H1 (cell line): Measurements from ENCODE around the gene EPG5. TPM values are rescaled to one million over a fixed set of nuclear protein-coding genes. Genes with fewer than 3 reads are reported as not detected.

Experiments
- CTCF ChIA-PET: fragments of 300-600 bp; sonication (Branson Sonifier 250); formaldehyde crosslinking; loops from one replicate; lab custom pipeline; 2021; ENCODE audit not compliant: partially characterized antibody; lab: Charles Lee
- POLR2A ChIA-PET: fragments of 300-600 bp; sonication (Branson Sonifier 250); formaldehyde crosslinking; loops from one replicate; lab custom pipeline; 2021; ENCODE audit warnings: inconsistent platforms; ENCODE audit not compliant: partially characterized antibody; lab: Charles Lee
- DNase-seq, 2 experiments: peaks; one replicate each; pipeline versions ENCODE4 v3.0.0 to v3.0.0-alpha.2; 2010 to 2022; ENCODE audit warnings: low spot score in 2 of 2, low read depth in 1 of 2, mixed read lengths in 1 of 2
- FAIRE-seq: peaks from 2 replicates; lab custom pipeline; 2011; peaks lifted over from hg19 to GRCh38; lab: Jason Lieb, UNC
- H2AFZ ChIP-seq: 2 replicates; pipeline ENCODE4 v1.8.1; 2012; ENCODE audit warnings: low read length, inconsistent platforms
- H2AK5ac ChIP-seq: 2 replicates; pipeline ENCODE4 v1.6.1; 2013; ENCODE audit warnings: low read depth, low read length
- H2BK120ac ChIP-seq: replicated peaks from 2 replicates; pipeline ENCODE3; 2013; ENCODE audit warnings: low read depth, low read length, inconsistent platforms
- H2BK12ac ChIP-seq: 2 replicates; pipeline ENCODE4 v1.6.1; 2013; ENCODE audit warnings: low read depth, low read length
- H2BK15ac ChIP-seq: 2 replicates; pipeline ENCODE4 v1.6.1; 2013; ENCODE audit warnings: low read length
- H2BK20ac ChIP-seq: 2 replicates; pipeline ENCODE4 v1.6.1; 2013; ENCODE audit warnings: low read length
- H2BK5ac ChIP-seq: 2 replicates; pipeline ENCODE4 v1.6.1; 2013; ENCODE audit warnings: low read depth, low read length
- H3K14ac ChIP-seq: 2 replicates; pipeline ENCODE4 v1.6.1; 2013; ENCODE audit warnings: inconsistent platforms; ENCODE audit not compliant: insufficient read length
- H3K18ac ChIP-seq: 2 replicates; pipeline ENCODE4 v1.6.1; 2013; ENCODE audit warnings: low read length; ENCODE audit errors: extremely low read depth
- H3K23ac ChIP-seq: 2 replicates; pipeline ENCODE4 v1.6.1; 2013; ENCODE audit warnings: inconsistent platforms; ENCODE audit not compliant: insufficient read length
- H3K23me2 ChIP-seq: 2 replicates; pipeline ENCODE4 v1.6.1; 2013; ENCODE audit warnings: low read depth, low read length
- H3K27ac ChIP-seq: 2 replicates; pipeline ENCODE4 v1.6.1; 2011; ENCODE audit warnings: low read depth, low read length, inconsistent platforms
- H3K27me3 ChIP-seq, 4 experiments: replicated peaks in 1 of 4; 1 replicate in 1 of 4; 2 replicates in 3 of 4; pipeline versions ENCODE4 v1.6.1 to v1.8.1; 2011 to 2013; ENCODE audit warnings: low read length in 3 of 4, mild to moderate bottlenecking in 3 of 4, inconsistent platforms in 2 of 4, mixed read lengths in 2 of 4, moderate library complexity in 1 of 4; ENCODE audit not compliant: control insufficient read depth in 3 of 4, insufficient read depth in 3 of 4; ENCODE audit errors: extremely low read depth in 1 of 4
- H3K36me3 ChIP-seq, 4 experiments: 2 replicates each; pipeline versions ENCODE4 v1.6.1 to v1.8.1; 2011 to 2013; ENCODE audit warnings: mild to moderate bottlenecking in 4 of 4, low read length in 3 of 4, moderate library complexity in 2 of 4, control low read depth in 1 of 4, inconsistent platforms in 1 of 4; ENCODE audit not compliant: insufficient read depth in 4 of 4, control insufficient read depth in 2 of 4
- H3K4ac ChIP-seq: replicated peaks from 2 replicates; pipeline ENCODE3; 2013; ENCODE audit warnings: low read length, low read depth, mixed read lengths, inconsistent platforms; ENCODE audit not compliant: insufficient read length
- H3K4me1 ChIP-seq, 4 experiments: replicated peaks in 1 of 4; 1 replicate in 1 of 4; 2 replicates in 3 of 4; pipeline versions ENCODE4 v1.6.1 to v1.8.1; 2011 to 2013; ENCODE audit warnings: low read length in 3 of 4, inconsistent platforms in 2 of 4, mixed read lengths in 1 of 4; ENCODE audit not compliant: insufficient read depth in 4 of 4, control insufficient read depth in 3 of 4
- H3K4me2 ChIP-seq, 2 experiments: 2 replicates each; pipeline versions ENCODE4 v1.6.1 to v1.8.1; 2011 to 2013; ENCODE audit warnings: low read depth in 2 of 2, low read length in 2 of 2, control low read depth in 1 of 2, inconsistent platforms in 1 of 2, mild to moderate bottlenecking in 1 of 2; ENCODE audit not compliant: insufficient read depth in 1 of 2
- H3K4me3 ChIP-seq, 4 experiments: fragments of 200-600, 300-600 bp in 1 of 4; sonication (generic), shearing (Covaris generic), sonication (Bioruptor Twin) in 1 of 4; 2 replicates each; pipeline versions ENCODE4 v1.5.1 to v1.8.1; 2011 to 2016; ENCODE audit warnings: low read length in 4 of 4, low read depth in 3 of 4, control low read depth in 2 of 4, inconsistent platforms in 2 of 4, mild to moderate bottlenecking in 2 of 4, mixed read lengths in 1 of 4, moderate library complexity in 1 of 4; ENCODE audit not compliant: insufficient read depth in 2 of 4; ENCODE audit errors: extremely low read depth in 1 of 4
- H3K56ac ChIP-seq: replicated peaks from 2 replicates; pipeline ENCODE3; 2013; ENCODE audit warnings: low read depth, mild to moderate bottlenecking, mixed read lengths, low read length, inconsistent platforms; ENCODE audit not compliant: insufficient read length
- H3K79me1 ChIP-seq: 2 replicates; pipeline ENCODE4 v1.6.1; 2013; ENCODE audit warnings: low read depth, low read length, control low read depth
- H3K79me2 ChIP-seq, 2 experiments: 2 replicates each; pipeline versions ENCODE4 v1.6.1 to v1.8.1; 2012 to 2013; ENCODE audit warnings: low read length in 2 of 2, mild to moderate bottlenecking in 2 of 2, inconsistent platforms in 1 of 2; ENCODE audit not compliant: insufficient read depth in 2 of 2, control insufficient read depth in 1 of 2
- H3K9ac ChIP-seq, 4 experiments: replicated peaks in 1 of 4; 1 replicate in 1 of 4; 2 replicates in 3 of 4; pipeline versions ENCODE4 v1.6.1 to v1.8.1; 2011 to 2013; ENCODE audit warnings: low read depth in 3 of 4, low read length in 3 of 4, control low read depth in 2 of 4, mild to moderate bottlenecking in 2 of 4, moderate library complexity in 2 of 4, inconsistent platforms in 1 of 4; ENCODE audit errors: extremely low read depth in 1 of 4
- H3K9me3 ChIP-seq, 2 experiments: 2 replicates each; pipeline versions ENCODE4 v1.6.1 to v1.8.1; 2012 to 2013; ENCODE audit warnings: mild to moderate bottlenecking in 2 of 2, moderate library complexity in 2 of 2, control low read depth in 1 of 2, inconsistent platforms in 1 of 2, low read depth in 1 of 2, low read length in 1 of 2, mixed read lengths in 1 of 2; ENCODE audit not compliant: insufficient read depth in 2 of 2
- H4K20me1 ChIP-seq, 2 experiments: replicated peaks in 1 of 2; 2 replicates each; pipeline versions ENCODE3 to v1.8.1; 2011 to 2013; ENCODE audit warnings: inconsistent platforms in 2 of 2, low read length in 2 of 2, mild to moderate bottlenecking in 1 of 2; ENCODE audit not compliant: insufficient read depth in 2 of 2, control insufficient read depth in 1 of 2
- H4K5ac ChIP-seq: 2 replicates; pipeline ENCODE4 v1.6.1; 2013; ENCODE audit warnings: low read length, low read depth, mixed read lengths, inconsistent platforms; ENCODE audit not compliant: insufficient read length
- H4K8ac ChIP-seq: 2 replicates; pipeline ENCODE4 v1.8.0; 2013; ENCODE audit warnings: mild to moderate bottlenecking, moderate library complexity, low read length, inconsistent platforms; ENCODE audit not compliant: insufficient read depth; ENCODE audit errors: extremely low read depth
- H4K91ac ChIP-seq: replicated peaks from 2 replicates; pipeline ENCODE3; 2013; ENCODE audit warnings: low read length, mixed read lengths, inconsistent platforms; ENCODE audit not compliant: insufficient read length
- CBX5 ChIP-seq: fragments of 300-800, 300-1000 bp; sonication (generic); IDR thresholded peaks from 2 replicates; pipeline ENCODE4 v1.7.1; 2016; ENCODE audit warnings: antibody characterized with exemption, low read length, low read depth
- E2F6 ChIP-seq: IDR thresholded peaks from 2 replicates; pipeline ENCODE4 v1.6.1; 2012; ENCODE audit warnings: inconsistent platforms
- FOSL1 ChIP-seq: IDR thresholded peaks from 2 replicates; pipeline ENCODE4 v1.6.1; 2011; ENCODE audit warnings: mild to moderate bottlenecking, low read depth, low read length, moderate library complexity; ENCODE audit not compliant: insufficient read depth
- HDAC2 ChIP-seq, 2 experiments: fragments of 300-600 bp in 1 of 2; sonication (generic) in 1 of 2; IDR thresholded peaks; 2 replicates each; pipeline ENCODE4 v1.6.1; 2011 to 2012; ENCODE audit warnings: low read depth in 2 of 2, low read length in 2 of 2, mild to moderate bottlenecking in 2 of 2, moderate library complexity in 2 of 2, borderline replicate concordance in 1 of 2, inconsistent platforms in 1 of 2
- HDAC6 ChIP-seq: IDR thresholded peaks from one replicate; pipeline ENCODE4 v1.7.1; 2012; ENCODE audit warnings: low read depth, mild to moderate bottlenecking, inconsistent platforms, low read length, moderate library complexity
- POLR2A ChIP-seq, 2 experiments: IDR thresholded peaks; 1 replicate in 1 of 2; 2 replicates in 1 of 2; pipeline ENCODE4 v1.6.1; 2011; ENCODE audit warnings: low read depth in 2 of 2, low read length in 2 of 2, mild to moderate bottlenecking in 2 of 2; ENCODE audit errors: control extremely low read depth in 1 of 2
- POLR2AphosphoS5 ChIP-seq: IDR thresholded peaks from 2 replicates; pipeline ENCODE4 v1.6.1; 2011; ENCODE audit warnings: low read depth, low read length
- RXRA ChIP-seq: IDR thresholded peaks from 2 replicates; pipeline ENCODE4 v1.6.1; 2011; ENCODE audit warnings: low read depth, mild to moderate bottlenecking, low read length, moderate library complexity; ENCODE audit not compliant: insufficient read depth
- SIRT6 ChIP-seq: IDR thresholded peaks from one replicate; pipeline ENCODE4 v1.7.1; 2012; ENCODE audit warnings: low read length, inconsistent platforms
- SIX5 ChIP-seq: IDR thresholded peaks from 2 replicates; pipeline ENCODE4 v1.6.1; 2011; ENCODE audit warnings: mild to moderate bottlenecking, low read depth, low read length
- TEAD4 ChIP-seq: IDR thresholded peaks from 2 replicates; pipeline ENCODE4 v1.6.1; 2012; ENCODE audit warnings: low read depth, low read length, inconsistent platforms, mixed read lengths
- WGBS, 2 experiments: shearing (Covaris generic) in 1 of 2; methylation state at CpG; one replicate each; pipeline versions ENCODE4 v1.1.6 to v1.1.7; 2013 to 2015; ENCODE audit warnings: low lambda C conversion rate in 2 of 2, mixed read lengths in 2 of 2, inconsistent platforms in 1 of 2, low coverage in 1 of 2, missing lambda C conversion rate in 1 of 2; ENCODE audit not compliant: insufficient replicate concordance in 2 of 2, insufficient coverage in 1 of 2, insufficient read length in 1 of 2; ENCODE audit errors: extremely low coverage in 1 of 2, missing lambda C conversion rate in 1 of 2; 5-methylcytosine and 5-hydroxymethylcytosine counted together
- polyA plus RNA-seq, 7 experiments: library from polyadenylated mRNA; depleted of rRNA in 3 of 7; stranded (reverse) in 5 of 7; unstranded in 2 of 7; fragments of >200 nt in 5 of 7; fragments of 200-250 nt in 2 of 7; gene quantifications; 1 replicate in 5 of 7; 2 replicates in 1 of 7; 4 replicates in 1 of 7; pipeline versions ENCODE4 v1.2.1 to v1.2.3, GENCODE V29; 2011 to 2013; ENCODE audit warnings: missing spikeins in 2 of 7, mixed read lengths in 2 of 7
- total RNA-seq: library from RNA; stranded (reverse); fragmentation: NEBNext Ultra II Directional; extraction: Animal tissue kit (Norgen Biotek cat#: 25700); gene quantifications from 2 replicates; pipeline ENCODE4 v1.2.1, GENCODE V29; 2021

EPG5 gene
- total and polyA plus RNA-seq, 2 of the 8 experiments (the other 6 are each of a cell fraction or from before 2014, with no cell fraction given) = 14.1 to 18.3 TPM

GRCh38 chr18:45852631-45853030 lies 114.5 kb downstream of the EPG5 start:
- no peak overlapping the region for H3K4ac ChIP-seq
- H3K79me2 ChIP-seq = no peaks in the 10 kb centered on the region
- H2BK120ac ChIP-seq = no peak overlapping the region
- no peak for TF ChIP-seq HDAC6
- TF ChIP-seq FOSL1 = no peak
- no peak for TF ChIP-seq E2F6
- TF ChIP-seq POLR2A (IDR thresholded peaks at IDR 0.05; ENCODE audit: control extremely low read depth in 1 of 2, low read depth in 2 of 2, low read length in 2 of 2) = no peak
- TF ChIP-seq RXRA = no peak
- no peak for TF ChIP-seq CBX5
- TF ChIP-seq SIRT6 = no peak
- TF ChIP-seq TEAD4 = no peak
- TF ChIP-seq HDAC2 (IDR thresholded peaks at IDR 0.05; ENCODE audit: borderline replicate concordance in 1 of 2, low read depth in 2 of 2, low read length in 2 of 2) = no peak
- TF ChIP-seq SIX5 = no peak
- TF ChIP-seq POLR2AphosphoS5 = no peak
- 74% methylated on average over 5 of the region's 5 CpGs; no CpG with 5 or more reads in 1 of the 2 experiments for WGBS, 2 experiments
- no peak overlapping the region for H2BK15ac ChIP-seq
- POLR2A ChIA-PET = no interaction called here
- H3K18ac ChIP-seq = no peak overlapping the region
- H4K20me1 ChIP-seq = no peaks in the 10 kb centered on the region
- peaks cover 0 to 8% (median 5%) of the 10 kb centered on the region in 4 experiments; a peak in 6 of 8 replicates for H3K36me3 ChIP-seq
- H2BK20ac ChIP-seq = no peak overlapping the region
- no peaks in the 10 kb centered on the region for H3K23me2 ChIP-seq
- no peak overlapping the region for H3K56ac ChIP-seq
- DNase-seq (no peak), FAIRE-seq (no peak)
- H4K8ac ChIP-seq = no peak overlapping the region
- H4K91ac ChIP-seq = no peak overlapping the region
- no peak overlapping the region for H4K5ac ChIP-seq
- H3K4me3 ChIP-seq = no peak overlapping the region
- no peak overlapping the region for H2AK5ac ChIP-seq
- H3K23ac ChIP-seq = no peak overlapping the region
- CTCF ChIA-PET = interaction anchor here (0.6 to 5.2 kb wide), 7 partner anchors 13 to 221 kb away, joined by 3 to 41 read pairs (median 3); partner anchors contain the start of gene SLC14A1
- no peaks in the 10 kb centered on the region for H3K27me3 ChIP-seq
- H3K9ac ChIP-seq = no peak overlapping the region
- H3K14ac ChIP-seq = no peak overlapping the region
- H3K79me1 ChIP-seq = no peaks in the 10 kb centered on the region
- no peak overlapping the region for H3K27ac ChIP-seq
- H2BK12ac ChIP-seq = no peak overlapping the region
- no peaks in the 10 kb centered on the region for H3K9me3 ChIP-seq
- no peaks in the 10 kb centered on the region for H3K4me1 ChIP-seq
- no peak overlapping the region for H2BK5ac ChIP-seq
- H3K4me2 ChIP-seq = no peak overlapping the region
- no peak overlapping the region for H2AFZ ChIP-seq
